H1 (cell line): Measurements from ENCODE around the gene KCNQ1. TPM values are rescaled to one million over a fixed set of nuclear protein-coding genes. Genes with fewer than 3 reads are reported as not detected.

Experiments used
- FOSL1 ChIP-seq: IDR thresholded peaks from 2 replicates; pipeline ENCODE4 v1.6.1; 2011; ENCODE audit warnings: mild to moderate bottlenecking, low read depth, low read length, moderate library complexity; ENCODE audit not compliant: insufficient read depth
- polyA plus RNA-seq, 7 experiments: library from polyadenylated mRNA; depleted of rRNA in 3 of 7; stranded (reverse) in 5 of 7; unstranded in 2 of 7; fragments of >200 nt in 5 of 7; fragments of 200-250 nt in 2 of 7; gene quantifications; 1 replicate in 5 of 7; 2 replicates in 1 of 7; 4 replicates in 1 of 7; pipeline versions ENCODE4 v1.2.1 to v1.2.3, GENCODE V29; 2011 to 2013; ENCODE audit warnings: missing spikeins in 2 of 7, mixed read lengths in 2 of 7
- total RNA-seq: library from RNA; stranded (reverse); fragmentation: NEBNext Ultra II Directional; extraction: Animal tissue kit (Norgen Biotek cat#: 25700); gene quantifications from 2 replicates; pipeline ENCODE4 v1.2.1, GENCODE V29; 2021
- TF ChIP-seq, protein P1 (sequence below): fragments of 300-600 bp; sonication (generic); IDR thresholded peaks from 2 replicates; pipeline ENCODE4 v1.7.1; 2012; ENCODE audit warnings: low read length, moderate library complexity, mild to moderate bottlenecking, inconsistent platforms; ENCODE audit not compliant: insufficient replicate concordance

The KCNQ1 gene
- total and polyA plus RNA-seq, 2 of the 8 experiments (the other 6 are each of a cell fraction or from before 2014, with no cell fraction given), result 1.9 to 2.0 TPM

DNA sequence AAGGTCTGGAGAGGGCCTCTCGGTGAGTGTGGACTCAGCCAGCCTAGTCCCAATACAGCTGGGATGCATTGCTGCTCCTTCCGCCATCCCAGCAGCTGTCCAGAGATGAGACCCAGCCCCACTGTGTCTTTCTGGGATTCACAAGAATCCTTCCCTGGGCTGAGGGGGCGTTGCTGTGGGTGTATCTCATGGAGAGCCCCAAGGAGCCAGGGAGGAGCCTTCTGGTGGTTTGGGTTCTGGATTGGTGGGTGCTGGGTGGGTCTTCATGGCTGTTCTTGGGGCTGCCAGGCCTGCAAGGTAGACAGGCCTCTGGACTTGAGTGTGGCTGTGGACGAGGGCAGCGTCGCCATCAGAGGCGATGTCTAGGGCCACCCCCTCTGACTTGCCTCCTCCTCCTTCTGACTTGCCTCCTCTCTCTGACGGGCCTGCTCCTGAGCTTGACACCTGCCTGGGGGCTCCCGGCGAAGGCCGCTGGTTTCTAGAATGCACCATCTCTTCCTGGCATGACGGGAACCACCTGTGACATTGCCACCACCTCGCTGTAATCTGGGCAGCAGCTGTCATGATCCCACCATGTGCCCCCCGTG, 17.2 kb downstream of the KCNQ1 start (continued):
- TF ChIP-seq, protein P1, sequence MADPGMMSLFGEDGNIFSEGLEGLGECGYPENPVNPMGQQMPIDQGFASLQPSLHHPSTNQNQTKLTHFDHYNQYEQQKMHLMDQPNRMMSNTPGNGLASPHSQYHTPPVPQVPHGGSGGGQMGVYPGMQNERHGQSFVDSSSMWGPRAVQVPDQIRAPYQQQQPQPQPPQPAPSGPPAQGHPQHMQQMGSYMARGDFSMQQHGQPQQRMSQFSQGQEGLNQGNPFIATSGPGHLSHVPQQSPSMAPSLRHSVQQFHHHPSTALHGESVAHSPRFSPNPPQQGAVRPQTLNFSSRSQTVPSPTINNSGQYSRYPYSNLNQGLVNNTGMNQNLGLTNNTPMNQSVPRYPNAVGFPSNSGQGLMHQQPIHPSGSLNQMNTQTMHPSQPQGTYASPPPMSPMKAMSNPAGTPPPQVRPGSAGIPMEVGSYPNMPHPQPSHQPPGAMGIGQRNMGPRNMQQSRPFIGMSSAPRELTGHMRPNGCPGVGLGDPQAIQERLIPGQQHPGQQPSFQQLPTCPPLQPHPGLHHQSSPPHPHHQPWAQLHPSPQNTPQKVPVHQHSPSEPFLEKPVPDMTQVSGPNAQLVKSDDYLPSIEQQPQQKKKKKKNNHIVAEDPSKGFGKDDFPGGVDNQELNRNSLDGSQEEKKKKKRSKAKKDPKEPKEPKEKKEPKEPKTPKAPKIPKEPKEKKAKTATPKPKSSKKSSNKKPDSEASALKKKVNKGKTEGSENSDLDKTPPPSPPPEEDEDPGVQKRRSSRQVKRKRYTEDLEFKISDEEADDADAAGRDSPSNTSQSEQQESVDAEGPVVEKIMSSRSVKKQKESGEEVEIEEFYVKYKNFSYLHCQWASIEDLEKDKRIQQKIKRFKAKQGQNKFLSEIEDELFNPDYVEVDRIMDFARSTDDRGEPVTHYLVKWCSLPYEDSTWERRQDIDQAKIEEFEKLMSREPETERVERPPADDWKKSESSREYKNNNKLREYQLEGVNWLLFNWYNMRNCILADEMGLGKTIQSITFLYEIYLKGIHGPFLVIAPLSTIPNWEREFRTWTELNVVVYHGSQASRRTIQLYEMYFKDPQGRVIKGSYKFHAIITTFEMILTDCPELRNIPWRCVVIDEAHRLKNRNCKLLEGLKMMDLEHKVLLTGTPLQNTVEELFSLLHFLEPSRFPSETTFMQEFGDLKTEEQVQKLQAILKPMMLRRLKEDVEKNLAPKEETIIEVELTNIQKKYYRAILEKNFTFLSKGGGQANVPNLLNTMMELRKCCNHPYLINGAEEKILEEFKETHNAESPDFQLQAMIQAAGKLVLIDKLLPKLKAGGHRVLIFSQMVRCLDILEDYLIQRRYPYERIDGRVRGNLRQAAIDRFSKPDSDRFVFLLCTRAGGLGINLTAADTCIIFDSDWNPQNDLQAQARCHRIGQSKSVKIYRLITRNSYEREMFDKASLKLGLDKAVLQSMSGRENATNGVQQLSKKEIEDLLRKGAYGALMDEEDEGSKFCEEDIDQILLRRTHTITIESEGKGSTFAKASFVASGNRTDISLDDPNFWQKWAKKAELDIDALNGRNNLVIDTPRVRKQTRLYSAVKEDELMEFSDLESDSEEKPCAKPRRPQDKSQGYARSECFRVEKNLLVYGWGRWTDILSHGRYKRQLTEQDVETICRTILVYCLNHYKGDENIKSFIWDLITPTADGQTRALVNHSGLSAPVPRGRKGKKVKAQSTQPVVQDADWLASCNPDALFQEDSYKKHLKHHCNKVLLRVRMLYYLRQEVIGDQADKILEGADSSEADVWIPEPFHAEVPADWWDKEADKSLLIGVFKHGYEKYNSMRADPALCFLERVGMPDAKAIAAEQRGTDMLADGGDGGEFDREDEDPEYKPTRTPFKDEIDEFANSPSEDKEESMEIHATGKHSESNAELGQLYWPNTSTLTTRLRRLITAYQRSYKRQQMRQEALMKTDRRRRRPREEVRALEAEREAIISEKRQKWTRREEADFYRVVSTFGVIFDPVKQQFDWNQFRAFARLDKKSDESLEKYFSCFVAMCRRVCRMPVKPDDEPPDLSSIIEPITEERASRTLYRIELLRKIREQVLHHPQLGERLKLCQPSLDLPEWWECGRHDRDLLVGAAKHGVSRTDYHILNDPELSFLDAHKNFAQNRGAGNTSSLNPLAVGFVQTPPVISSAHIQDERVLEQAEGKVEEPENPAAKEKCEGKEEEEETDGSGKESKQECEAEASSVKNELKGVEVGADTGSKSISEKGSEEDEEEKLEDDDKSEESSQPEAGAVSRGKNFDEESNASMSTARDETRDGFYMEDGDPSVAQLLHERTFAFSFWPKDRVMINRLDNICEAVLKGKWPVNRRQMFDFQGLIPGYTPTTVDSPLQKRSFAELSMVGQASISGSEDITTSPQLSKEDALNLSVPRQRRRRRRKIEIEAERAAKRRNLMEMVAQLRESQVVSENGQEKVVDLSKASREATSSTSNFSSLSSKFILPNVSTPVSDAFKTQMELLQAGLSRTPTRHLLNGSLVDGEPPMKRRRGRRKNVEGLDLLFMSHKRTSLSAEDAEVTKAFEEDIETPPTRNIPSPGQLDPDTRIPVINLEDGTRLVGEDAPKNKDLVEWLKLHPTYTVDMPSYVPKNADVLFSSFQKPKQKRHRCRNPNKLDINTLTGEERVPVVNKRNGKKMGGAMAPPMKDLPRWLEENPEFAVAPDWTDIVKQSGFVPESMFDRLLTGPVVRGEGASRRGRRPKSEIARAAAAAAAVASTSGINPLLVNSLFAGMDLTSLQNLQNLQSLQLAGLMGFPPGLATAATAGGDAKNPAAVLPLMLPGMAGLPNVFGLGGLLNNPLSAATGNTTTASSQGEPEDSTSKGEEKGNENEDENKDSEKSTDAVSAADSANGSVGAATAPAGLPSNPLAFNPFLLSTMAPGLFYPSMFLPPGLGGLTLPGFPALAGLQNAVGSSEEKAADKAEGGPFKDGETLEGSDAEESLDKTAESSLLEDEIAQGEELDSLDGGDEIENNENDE, result no peak
- no peak for TF ChIP-seq FOSL1
